GM12878 (cell line): ENCODE results near the gene NAP1L5. TPM values are rescaled to one million over a fixed set of nuclear protein-coding genes. Genes with fewer than 3 reads are reported as not detected.

Experiments used
- ATAC-seq: fragments of 200-7000 bp; cut with Tn5 transposase; 3 replicates; pipeline ENCODE4 v1.9.1; 2020; ENCODE audit warnings: mild to moderate bottlenecking, moderate library complexity
- BruUV-seq: library from RNA; stranded (reverse); fragments of 400-500 nt; replicated peaks from 2 replicates; lab custom pipeline; 2021; lab: Mats Ljungman, UMichigan
- CTCF ChIA-PET: fragments of 300-600 bp; sonication (Branson Sonifier 250); formaldehyde crosslinking; extraction: SDS; loops from one replicate; lab custom pipeline; 2021; ENCODE audit warnings: inconsistent platforms; lab: Yijun Ruan, JAX
- POLR2A ChIA-PET: fragments of 350-600 bp; formaldehyde crosslinking; extraction: SDS; loops from one replicate; lab custom pipeline; 2021; ENCODE audit warnings: inconsistent platforms; lab: Charles Lee
- RAD21 ChIA-PET: fragments of 300-600 bp; sonication (Branson Sonifier 250); formaldehyde crosslinking; loops from one replicate; lab custom pipeline; 2023; ENCODE audit warnings: antibody characterized with exemption; ENCODE audit not compliant: unreplicated experiment; lab: Charles Lee
- SMC1A ChIA-PET: fragments of 300-600 bp; sonication (Branson Sonifier 250); formaldehyde crosslinking; loops from one replicate; lab custom pipeline; 2023; ENCODE audit not compliant: unreplicated experiment, uncharacterized antibody; lab: Charles Lee
- DNase-seq: peaks from one replicate; pipeline ENCODE4 v3.0.0-alpha.2; 2011; ENCODE audit warnings: low read depth, low spot score
- FAIRE-seq: peaks from 3 replicates; lab custom pipeline; 2011; peaks lifted over from hg19 to GRCh38; lab: Jason Lieb, UNC
- H2AFZ ChIP-seq: 2 replicates; pipeline ENCODE4 v1.6.0; 2011; ENCODE audit warnings: low read depth, low read length, control low read depth; ENCODE audit not compliant: control insufficient read depth
- H3K27ac ChIP-seq: 2 replicates; pipeline ENCODE4 v1.5.1; 2011; ENCODE audit warnings: control low read depth; ENCODE audit not compliant: control insufficient read depth, insufficient read depth
- H3K27me3 ChIP-seq, 2 experiments: replicated peaks in 1 of 2; 2 replicates each; pipeline versions ENCODE4 v1.6.0 to v1.6.1; 2011; ENCODE audit warnings: low read length in 1 of 2; ENCODE audit not compliant: control insufficient read depth in 2 of 2, insufficient read depth in 2 of 2
- H3K36me3 ChIP-seq, 2 experiments: 2 replicates each; pipeline ENCODE4 v1.5.1; 2011; ENCODE audit warnings: low read length in 1 of 2; ENCODE audit not compliant: control insufficient read depth in 2 of 2, insufficient read depth in 2 of 2
- H3K4me1 ChIP-seq: 2 replicates; pipeline ENCODE4 v1.6.1; 2011; ENCODE audit warnings: mild to moderate bottlenecking, low read length, moderate library complexity, mixed read lengths; ENCODE audit not compliant: control insufficient read depth, insufficient read depth
- H3K4me2 ChIP-seq: 2 replicates; pipeline ENCODE4 v1.6.0; 2011; ENCODE audit warnings: control low read depth; ENCODE audit not compliant: control insufficient read depth, insufficient read depth
- H3K4me3 ChIP-seq: fragments of 200-600 bp; sonication (generic); 2 replicates; pipeline ENCODE4 v1.5.1; 2016
- H3K79me2 ChIP-seq: 2 replicates; pipeline ENCODE4 v1.6.0; 2011; ENCODE audit warnings: low read length; ENCODE audit not compliant: control insufficient read depth, insufficient read depth
- H3K9ac ChIP-seq: 2 replicates; pipeline ENCODE4 v1.8.0; 2011; ENCODE audit warnings: low read length, control low read depth, mixed read lengths; ENCODE audit not compliant: control insufficient read depth, insufficient read depth
- H3K9me3 ChIP-seq: replicated peaks from 3 replicates; pipeline ENCODE4 v1.5.1; 2011; ENCODE audit warnings: mild to moderate bottlenecking, low read length; ENCODE audit not compliant: control insufficient read depth, insufficient read depth
- H4K20me1 ChIP-seq: 2 replicates; pipeline ENCODE4 v1.6.0; 2011; ENCODE audit not compliant: control insufficient read depth, insufficient read depth
- BCL11A ChIP-seq: IDR thresholded peaks from 2 replicates; pipeline ENCODE4 v1.6.1; 2011; ENCODE audit warnings: low read depth, low read length
- CEBPB ChIP-seq, 2 experiments: fragments of 150-350 bp in 1 of 2; IDR thresholded peaks; 2 replicates each; pipeline ENCODE4 v1.6.1; 2012 to 2014; ENCODE audit warnings: low read depth in 2 of 2, low read length in 2 of 2, borderline replicate concordance in 1 of 2, inconsistent platforms in 1 of 2
- IRF4 ChIP-seq: IDR thresholded peaks from 2 replicates; pipeline ENCODE4 v1.6.1; 2011; ENCODE audit warnings: low read depth, low read length
- LARP7 ChIP-seq: fragments of 450-650 bp; IDR thresholded peaks from 2 replicates; pipeline ENCODE4 v1.6.1; 2017; ENCODE audit warnings: mild to moderate bottlenecking
- POLR2AphosphoS2 ChIP-seq: IDR thresholded peaks from 2 replicates; pipeline ENCODE4 v1.6.1; 2011; ENCODE audit warnings: low read depth, mild to moderate bottlenecking, low read length, improper control_type of control experiment, moderate library complexity
- RCOR1 ChIP-seq: conservative IDR thresholded peaks from 2 replicates; pipeline ENCODE4 v1.6.1; 2012; ENCODE audit warnings: low read depth, low read length, improper control_type of control experiment
- SMARCA5 ChIP-seq: fragments of 450-650 bp; IDR thresholded peaks from 2 replicates; pipeline ENCODE4 v1.6.1; 2017; ENCODE audit warnings: mild to moderate bottlenecking
- SP1 ChIP-seq: IDR thresholded peaks from one replicate; pipeline ENCODE4 v1.6.1; 2011; ENCODE audit warnings: low read depth, low read length
- SPI1 ChIP-seq: IDR thresholded peaks from 2 replicates; pipeline ENCODE4 v1.6.1; 2011; ENCODE audit warnings: low read depth, mild to moderate bottlenecking, low read length, moderate library complexity, borderline replicate concordance; ENCODE audit not compliant: insufficient read depth
- STAT3 ChIP-seq: IDR thresholded peaks from 2 replicates; pipeline ENCODE4 v1.6.1; 2011; ENCODE audit warnings: low read depth, low read length, improper control_type of control experiment
- TAF1 ChIP-seq: IDR thresholded peaks from 2 replicates; pipeline ENCODE4 v1.6.1; 2011; ENCODE audit warnings: mild to moderate bottlenecking, low read depth, low read length, borderline replicate concordance
- TCF12 ChIP-seq: IDR thresholded peaks from 2 replicates; pipeline ENCODE4 v1.6.1; 2011; ENCODE audit warnings: low read depth, mild to moderate bottlenecking, low read length
- WGBS: methylation state at CpG from one replicate; pipeline ENCODE4 v1.1.6; 2016; ENCODE audit warnings: low lambda C conversion rate; ENCODE audit not compliant: insufficient replicate concordance, insufficient coverage; ENCODE audit errors: missing lambda C conversion rate; 5-methylcytosine and 5-hydroxymethylcytosine counted together
- in situ Hi-C: fragments of 300-500 bp; cut with MboI; formaldehyde crosslinking; loops from 9 replicates; pipeline ENCODE4 v1.14.3; 2018; ENCODE audit warnings: mixed read lengths
- intact Hi-C: fragments of 100-400 bp; cut with micrococcal nuclease; formaldehyde crosslinking; loops from one replicate; pipeline ENCODE4 v1.14.2; 2022; ENCODE audit not compliant: unreplicated experiment
- polyA plus RNA-seq, 11 experiments: library from polyadenylated mRNA; depleted of rRNA in 4 of 11; unstranded in 6 of 11; stranded (reverse) in 5 of 11; fragments of >200 nt; fragmentation: Nextera tagmentation in 4 of 11; fragmentation: Illumina TruSeq in 1 of 11; extraction: Ambion mirVana in 4 of 11; extraction: Trizol in 1 of 11; gene quantifications; 1 replicate in 1 of 11; 2 replicates in 10 of 11; pipeline versions ENCODE4 v1.2.1 to v1.2.3, GENCODE V29; 2011 to 2016; ENCODE audit warnings: inconsistent platforms in 2 of 11, missing spikeins in 2 of 11, low read depth in 1 of 11
- total RNA-seq, 4 experiments: library from RNA; depleted of rRNA in 3 of 4; stranded (reverse); fragments of >200 nt in 3 of 4; fragmentation: Illumina TruSeq in 1 of 4; extraction: Trizol in 1 of 4; gene quantifications; 2 replicates each; pipeline versions ENCODE4 v1.2.1 to v1.2.3, GENCODE V29; 2013 to 2021

NAP1L5 gene
- total and polyA plus RNA-seq, 10 of the 15 experiments (the other 5 are each of a cell fraction or from before 2014, with no cell fraction given) = 2.1 to 5.3 (median 3.7) TPM

- H3K27ac ChIP-seq = no peak overlapping the region
- ChIA-PET RAD21 (no interaction called here), POLR2A (no interaction called here), CTCF (no interaction called here), SMC1A (interaction anchor here (1.5 kb wide), 1 partner anchor 16 kb away, joined by 3 read pairs; no protein-coding TSS in a partner anchor)
- FAIRE-seq = no peak
- intact Hi-C loops = no loop called here
- no TSS peak for BruUV-seq
- WGBS = 76% methylated on average over 7 of the region's 7 CpGs
- no peaks in the 10 kb centered on the region for H3K36me3 ChIP-seq
- H3K4me3 ChIP-seq = no peak overlapping the region
- TF ChIP-seq TCF12 = no peak
- no peak for TF ChIP-seq STAT3
- no peak for TF ChIP-seq BCL11A
- no peak for TF ChIP-seq TAF1
- TF ChIP-seq RCOR1 = no peak
- TF ChIP-seq SP1 = no peak
- no peak for TF ChIP-seq CEBPB (IDR thresholded peaks at IDR 0.05; ENCODE audit: borderline replicate concordance in 1 of 2, low read depth in 2 of 2, low read length in 2 of 2)
- TF ChIP-seq LARP7 = no peak
- no peak for TF ChIP-seq SMARCA5
- no peak for TF ChIP-seq IRF4
- TF ChIP-seq SPI1 = no peak
- TF ChIP-seq POLR2AphosphoS2 = no peak
- no peaks in the 10 kb centered on the region for H3K79me2 ChIP-seq
- in situ Hi-C loops = no loop called here
- H3K4me2 ChIP-seq = no peak overlapping the region
- H3K9me3 ChIP-seq = no peaks in the 10 kb centered on the region
- H2AFZ ChIP-seq = no peak overlapping the region
- H4K20me1 ChIP-seq = no peaks in the 10 kb centered on the region
- no peaks in the 10 kb centered on the region for H3K27me3 ChIP-seq
- H3K4me1 ChIP-seq = no peaks in the 10 kb centered on the region
- DNase-seq = no peak
- ATAC-seq = no peak
- no peak overlapping the region for H3K9ac ChIP-seq
These were observed 50.9 kb downstream of the NAP1L5 start for GRCh38 chr4:88646528-88647280.
